Measurements from ENCODE around the gene CAMK2A. TPM values are rescaled to one million over a fixed set of nuclear protein-coding genes. Genes with fewer than 3 reads are reported as not detected.

CAMK2A gene
- total RNA-seq, 3 donors from 2014 or later (not counting 1 experiment from before 2014, with no cell fraction given), result 0.38 TPM; not detected in 2

DNA sequence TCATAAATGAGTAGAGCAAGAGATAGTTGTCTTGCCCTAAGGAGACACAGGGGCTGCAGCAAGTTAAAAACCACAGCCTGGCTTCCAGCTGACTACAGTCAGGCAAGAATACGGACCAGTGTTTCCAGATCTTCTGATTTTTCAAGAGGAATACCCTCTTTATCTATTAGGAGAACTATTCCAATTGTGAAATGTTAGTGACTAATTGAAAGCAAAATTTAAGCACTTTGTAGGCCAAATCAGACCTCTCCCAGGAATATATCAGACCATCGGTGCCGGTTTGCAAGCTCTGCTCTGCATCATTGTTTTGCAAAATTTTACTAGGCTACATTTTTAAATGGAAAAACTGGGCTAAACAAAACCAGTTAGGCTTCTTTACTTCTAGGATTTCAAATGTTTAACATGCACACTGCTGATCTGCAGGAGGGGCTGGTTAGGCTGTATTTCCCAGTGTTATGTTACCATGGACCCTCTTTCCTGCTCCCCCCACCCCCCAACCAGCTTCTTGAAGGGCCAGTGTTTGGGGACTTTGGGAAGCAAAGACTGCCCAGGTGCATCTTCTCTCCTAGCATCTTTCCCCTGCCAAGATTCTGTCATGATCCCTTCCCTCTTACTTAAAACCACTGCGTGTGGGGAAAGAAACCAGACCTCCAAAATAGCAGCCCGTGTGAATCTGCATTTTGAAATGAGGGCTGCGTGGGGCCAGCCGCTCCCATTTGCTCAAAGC is 14.2 kb upstream of the CAMK2A start:
- Mint-ChIP-seq H3K36me3 (no peaks in the 10 kb centered on the region), H3K27me3 (ENCODE audit: low read depth in 2 of 2) (peaks cover 26 to 30% of the 10 kb centered on the region in 2 donors), H3K9me3 (no peaks in the 10 kb centered on the region), H3K4me1 (peaks cover 11% of the 10 kb centered on the region in 2 donors), H3K27ac (no peak overlapping the region), H3K4me3 (no peak overlapping the region)
- no peaks in the 10 kb centered on the region for H3K9me3 ChIP-seq (ENCODE audit: control insufficient read depth, insufficient read depth, low read length)
- TF ChIP-seq, protein P1, sequence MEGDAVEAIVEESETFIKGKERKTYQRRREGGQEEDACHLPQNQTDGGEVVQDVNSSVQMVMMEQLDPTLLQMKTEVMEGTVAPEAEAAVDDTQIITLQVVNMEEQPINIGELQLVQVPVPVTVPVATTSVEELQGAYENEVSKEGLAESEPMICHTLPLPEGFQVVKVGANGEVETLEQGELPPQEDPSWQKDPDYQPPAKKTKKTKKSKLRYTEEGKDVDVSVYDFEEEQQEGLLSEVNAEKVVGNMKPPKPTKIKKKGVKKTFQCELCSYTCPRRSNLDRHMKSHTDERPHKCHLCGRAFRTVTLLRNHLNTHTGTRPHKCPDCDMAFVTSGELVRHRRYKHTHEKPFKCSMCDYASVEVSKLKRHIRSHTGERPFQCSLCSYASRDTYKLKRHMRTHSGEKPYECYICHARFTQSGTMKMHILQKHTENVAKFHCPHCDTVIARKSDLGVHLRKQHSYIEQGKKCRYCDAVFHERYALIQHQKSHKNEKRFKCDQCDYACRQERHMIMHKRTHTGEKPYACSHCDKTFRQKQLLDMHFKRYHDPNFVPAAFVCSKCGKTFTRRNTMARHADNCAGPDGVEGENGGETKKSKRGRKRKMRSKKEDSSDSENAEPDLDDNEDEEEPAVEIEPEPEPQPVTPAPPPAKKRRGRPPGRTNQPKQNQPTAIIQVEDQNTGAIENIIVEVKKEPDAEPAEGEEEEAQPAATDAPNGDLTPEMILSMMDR (IDR thresholded peaks at IDR 0.05), result no peak
- H3K27me3 ChIP-seq (ENCODE audit: control insufficient read depth, insufficient read depth, low read length), result peaks cover 2% of the 10 kb centered on the region
- WGBS (ENCODE audit: insufficient coverage), result 79% methylated on average over 6 of the region's 7 CpGs
- H3K4me1 ChIP-seq (ENCODE audit: control insufficient read depth, insufficient read depth, low read length), result no peaks in the 10 kb centered on the region
- DNase-seq (no peak), ATAC-seq (no peak)
- intact Hi-C loops (cut with micrococcal nuclease), result no loop called here
- H3K4me3 ChIP-seq (ENCODE audit: low read length), result no peak overlapping the region
- no peak overlapping the region for H3K27ac ChIP-seq (ENCODE audit: low read length)
- no peaks in the 10 kb centered on the region for H3K36me3 ChIP-seq (ENCODE audit: control insufficient read depth, insufficient read depth, low read length)

DNA sequence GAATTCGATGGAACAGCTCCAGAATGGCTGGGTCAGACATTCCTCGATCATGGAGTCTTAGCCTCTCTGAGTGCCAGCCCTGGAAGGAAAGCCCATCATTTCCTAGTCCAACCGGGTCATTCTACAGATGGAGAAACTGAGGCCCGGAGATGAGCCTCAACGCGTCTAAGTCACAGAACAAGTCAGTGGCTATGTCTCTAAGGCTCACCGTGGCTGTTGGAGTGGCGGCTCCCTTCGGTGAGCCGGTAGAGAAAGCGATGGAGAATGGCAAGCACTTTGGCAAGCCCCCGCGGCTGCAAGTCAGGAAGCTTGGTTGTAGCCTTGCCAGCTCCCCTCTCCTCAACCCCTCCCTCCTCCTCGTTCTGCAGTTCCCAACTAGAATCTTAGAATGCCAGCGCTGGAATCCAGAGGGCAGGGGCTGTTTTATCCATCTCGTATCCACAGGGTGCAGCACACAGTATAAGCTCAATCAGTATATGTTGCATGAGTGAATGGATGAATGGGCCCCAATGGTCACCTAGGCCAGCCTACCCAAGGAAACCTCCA is 13.6 kb upstream of the CAMK2A start:
- Mint-ChIP-seq H3K27me3 (ENCODE audit: low read depth in 2 of 2) (peaks cover 26 to 30% of the 10 kb centered on the region in 2 donors), H3K36me3 (no peaks in the 10 kb centered on the region), H3K4me1 (peaks cover 11% of the 10 kb centered on the region in 2 donors), H3K9me3 (no peaks in the 10 kb centered on the region), H3K4me3 (no peak overlapping the region), H3K27ac (no peak overlapping the region)
- intact Hi-C loops (cut with micrococcal nuclease), result no loop called here
- Histone ChIP-seq H3K27ac (ENCODE audit: low read length) (no peak overlapping the region), H3K4me1 (ENCODE audit: control insufficient read depth, insufficient read depth, low read length) (no peaks in the 10 kb centered on the region), H3K4me3 (ENCODE audit: low read length) (no peak overlapping the region), H3K27me3 (ENCODE audit: control insufficient read depth, insufficient read depth, low read length) (peaks cover 2% of the 10 kb centered on the region), H3K36me3 (ENCODE audit: control insufficient read depth, insufficient read depth, low read length) (no peaks in the 10 kb centered on the region), H3K9me3 (ENCODE audit: control insufficient read depth, insufficient read depth, low read length) (no peaks in the 10 kb centered on the region)
- no peak for DNase-seq
- no peak for ATAC-seq
- TF ChIP-seq, protein P1 (IDR thresholded peaks at IDR 0.05), result no peak
- WGBS (ENCODE audit: insufficient coverage), result 34% methylated on average over 16 of the region's 16 CpGs

DNA sequence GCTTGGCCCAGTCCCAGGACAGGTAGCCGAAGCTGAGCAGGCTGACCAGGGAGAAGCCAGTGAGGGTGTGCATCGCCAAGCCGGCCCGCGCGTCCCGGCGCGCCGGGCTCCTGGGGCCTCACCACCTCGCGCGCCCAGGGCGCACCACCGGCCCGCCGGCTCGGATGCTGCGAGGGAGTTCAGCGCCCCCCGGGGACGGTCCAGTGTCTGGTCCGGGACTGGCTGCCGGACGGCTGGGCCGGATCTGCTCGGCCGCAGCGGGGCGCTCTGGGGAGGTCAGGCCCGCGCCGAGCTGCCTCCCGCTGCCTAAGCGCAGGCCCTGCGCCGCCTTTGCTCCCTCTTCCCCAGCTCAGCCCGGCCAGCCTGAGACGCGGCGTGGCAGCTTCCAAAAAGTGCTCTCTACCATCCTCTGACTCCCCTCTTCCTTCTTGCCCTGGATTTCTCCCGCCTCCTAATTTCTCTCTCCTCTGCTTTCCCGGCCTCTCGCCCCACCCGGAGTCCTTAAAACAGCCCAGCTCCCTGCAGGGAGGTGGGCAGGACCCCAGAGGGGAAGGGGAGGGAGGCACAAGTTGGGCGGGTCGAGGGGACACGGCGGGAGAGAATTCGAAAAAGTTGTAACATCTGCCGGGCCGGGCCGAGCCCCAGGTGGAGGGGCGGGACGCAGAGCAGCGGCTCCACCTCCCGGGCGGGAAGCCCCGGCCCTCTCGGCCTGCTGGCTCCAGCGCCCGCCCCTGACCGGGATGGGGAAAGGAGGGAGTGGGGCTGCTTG is 12.9 kb upstream of the CAMK2A start, which contains the start of gene ARSI:
ARSI (minus strand) TSS at position 605 of the 769 bp plus-strand sequence; CDS start at position 73, 532 bp downstream.
- H3K27me3 Mint-ChIP-seq (ENCODE audit: low read depth in 2 of 2), result peaks cover 26 to 30% of the 10 kb centered on the region in 2 donors
- Histone ChIP-seq H3K27me3 (ENCODE audit: control insufficient read depth, insufficient read depth, low read length) (peaks cover 2% of the 10 kb centered on the region), H3K4me1 (ENCODE audit: control insufficient read depth, insufficient read depth, low read length) (no peaks in the 10 kb centered on the region), H3K27ac (ENCODE audit: low read length) (no peak within 1 kb of the TSS), H3K4me3 (ENCODE audit: low read length) (no peak within 1 kb of the TSS), H3K36me3 (ENCODE audit: control insufficient read depth, insufficient read depth, low read length) (no peaks in the 10 kb centered on the region), H3K9me3 (ENCODE audit: control insufficient read depth, insufficient read depth, low read length) (no peaks in the 10 kb centered on the region)
- no peak within 1 kb of the TSS for H3K27ac Mint-ChIP-seq
- ATAC-seq (no peak), DNase-seq (no peak)
- 6% methylated on average over 61 of the region's 63 CpGs for WGBS (ENCODE audit: insufficient coverage)
- no peaks in the 10 kb centered on the region for H3K36me3 Mint-ChIP-seq
- H3K9me3 Mint-ChIP-seq, result no peaks in the 10 kb centered on the region
- H3K4me3 Mint-ChIP-seq, result no peak within 1 kb of the TSS
- intact Hi-C loops (cut with micrococcal nuclease), result no loop called here
- TF ChIP-seq, protein P1 (IDR thresholded peaks at IDR 0.05), result no peak
- peaks cover 11% of the 10 kb centered on the region in 2 donors for H3K4me1 Mint-ChIP-seq
